ENCODE measurements around the gene SUN1.

The SUN1 gene

DNA sequence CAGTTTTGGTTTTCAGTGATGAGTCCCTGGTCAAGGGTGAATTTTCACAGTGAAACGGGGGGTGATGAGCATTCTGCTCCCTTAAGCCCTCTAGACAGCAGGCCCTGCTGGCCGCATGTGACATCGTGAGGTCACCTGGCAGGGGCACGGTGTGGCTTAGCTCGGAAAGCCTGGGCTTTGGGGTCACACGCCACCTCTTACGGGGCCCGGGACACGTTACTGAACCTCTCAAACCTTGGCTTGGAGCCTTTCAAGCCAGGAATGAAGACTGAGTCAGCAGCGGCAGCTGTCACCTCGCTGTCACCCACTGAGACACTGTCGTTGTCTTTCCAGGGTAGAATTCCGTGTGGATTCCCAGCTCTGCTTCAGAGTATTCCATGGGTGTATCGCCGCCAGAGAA is 48.2 kb downstream of the SUN1 start:
- no peak for DNase-seq

DNA sequence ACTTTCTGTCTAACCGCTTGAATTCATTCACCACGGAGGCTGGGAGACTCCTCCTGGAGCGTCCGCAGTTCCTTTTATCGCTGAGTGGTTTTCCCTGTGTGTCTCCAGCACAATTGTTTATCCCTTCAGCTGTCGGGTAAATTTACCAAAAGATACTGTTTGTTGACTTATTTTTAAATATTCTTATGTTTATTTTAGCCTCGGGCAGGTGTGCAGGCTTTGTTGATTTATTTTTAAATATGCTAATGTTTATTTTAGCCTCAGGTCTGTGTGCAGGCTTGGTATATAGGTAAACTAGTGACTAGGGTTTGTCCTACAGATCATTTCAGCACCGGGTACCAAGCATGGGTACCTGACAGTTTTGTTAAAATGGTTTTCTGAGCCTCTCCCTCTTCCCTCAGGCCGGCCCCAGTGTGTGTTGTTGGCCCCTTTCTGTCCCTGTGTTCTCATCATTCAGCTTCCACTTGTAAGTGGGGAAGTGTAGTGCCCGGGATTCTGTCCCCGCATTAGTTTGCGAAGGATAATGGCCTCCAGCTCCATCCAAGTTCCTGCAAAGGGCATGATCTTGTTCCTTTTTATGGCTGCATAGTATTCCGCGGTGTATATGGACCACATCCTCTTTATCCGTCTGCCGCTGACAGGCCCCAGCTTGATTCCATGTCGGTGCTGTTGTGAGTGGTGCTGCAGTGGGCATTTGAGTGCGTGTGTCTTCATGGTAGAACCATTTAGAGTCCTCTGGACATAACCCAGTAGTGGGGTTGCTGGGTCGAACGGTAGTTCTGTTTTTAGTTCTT is 49.4 kb downstream of the SUN1 start:
- no peak for DNase-seq

DNA sequence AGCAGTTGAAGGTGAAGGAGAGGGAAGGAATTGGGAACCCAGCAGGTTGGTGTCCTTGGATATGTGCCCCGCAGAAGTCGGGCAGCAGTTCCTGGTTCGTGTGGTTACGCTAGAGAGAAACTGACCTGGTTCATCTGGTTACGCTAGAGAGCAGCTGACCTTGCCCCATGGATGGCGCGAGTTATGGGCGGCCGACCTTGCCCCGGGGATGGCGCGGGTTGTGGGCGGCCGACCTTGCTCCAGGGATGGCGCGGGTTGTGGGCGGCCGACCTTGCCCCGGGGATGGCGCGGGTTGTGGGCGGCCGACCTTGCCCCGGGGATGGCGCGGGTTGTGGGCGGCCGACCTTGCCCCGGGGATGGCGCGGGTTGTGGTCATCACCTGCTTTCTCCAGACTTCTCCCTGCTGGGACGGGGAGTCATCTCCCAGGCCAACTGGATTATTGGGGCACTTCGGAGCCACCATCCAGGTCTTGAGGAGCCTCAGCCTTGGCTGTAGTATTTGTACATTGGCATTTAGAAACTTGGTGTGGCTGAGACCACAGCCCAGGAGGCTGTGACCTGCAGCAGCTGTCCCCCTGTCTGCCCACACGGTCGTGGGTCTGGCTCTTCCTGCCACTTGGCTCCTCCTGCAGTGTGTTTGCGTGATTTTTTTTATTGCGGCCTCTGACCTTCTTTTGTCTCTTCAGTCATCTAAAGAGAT is 50.2 kb downstream of the SUN1 start:
- no peak for DNase-seq

DNA sequence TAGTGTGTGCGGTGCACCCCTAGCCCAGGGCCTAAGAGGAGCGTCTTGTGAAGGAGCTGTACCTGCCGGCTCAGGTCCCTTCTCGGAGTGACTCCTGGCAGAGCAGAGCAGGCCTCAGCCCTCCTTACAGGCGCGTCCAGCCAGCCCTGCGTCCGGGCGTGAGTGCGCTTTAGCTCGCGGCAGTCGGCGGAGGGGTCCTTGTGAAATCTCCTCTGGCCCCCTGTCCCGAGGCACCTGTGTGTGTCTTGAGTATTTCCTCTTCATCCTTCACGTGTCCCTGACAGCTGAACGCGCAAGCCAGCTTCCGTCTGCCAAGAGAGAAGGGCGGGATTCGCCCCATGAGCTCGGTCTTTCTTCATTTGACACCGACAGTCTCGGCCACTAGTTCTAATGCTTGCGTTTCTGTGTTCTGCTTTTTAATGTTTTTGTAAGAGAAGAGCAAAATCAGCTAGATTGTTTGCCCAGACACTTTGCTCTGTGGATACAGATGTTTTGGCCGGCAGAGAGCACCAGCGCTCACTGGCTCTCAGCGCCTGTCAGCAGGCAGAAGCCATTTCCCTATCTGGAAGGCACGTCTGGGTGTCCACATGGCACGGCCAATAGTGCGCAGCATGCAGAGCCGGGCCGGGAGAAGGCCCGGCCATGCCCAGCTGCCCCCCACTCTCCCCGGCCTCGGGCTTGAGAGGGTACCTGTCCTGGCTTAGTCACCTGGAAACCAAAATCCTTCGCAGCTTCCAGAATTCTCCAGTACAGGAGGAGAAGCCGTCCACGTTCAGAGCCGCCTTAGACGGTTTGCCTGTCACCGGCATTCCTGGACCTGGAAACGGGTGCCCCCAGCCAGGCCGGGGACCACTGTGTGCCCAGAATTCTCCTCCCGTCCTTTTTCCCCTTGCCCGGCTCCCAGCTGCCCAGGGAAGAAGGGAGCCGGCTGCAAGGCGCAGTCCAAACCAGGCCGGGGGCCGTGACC is 51.1 kb downstream of the SUN1 start:
- no peak for DNase-seq

DNA sequence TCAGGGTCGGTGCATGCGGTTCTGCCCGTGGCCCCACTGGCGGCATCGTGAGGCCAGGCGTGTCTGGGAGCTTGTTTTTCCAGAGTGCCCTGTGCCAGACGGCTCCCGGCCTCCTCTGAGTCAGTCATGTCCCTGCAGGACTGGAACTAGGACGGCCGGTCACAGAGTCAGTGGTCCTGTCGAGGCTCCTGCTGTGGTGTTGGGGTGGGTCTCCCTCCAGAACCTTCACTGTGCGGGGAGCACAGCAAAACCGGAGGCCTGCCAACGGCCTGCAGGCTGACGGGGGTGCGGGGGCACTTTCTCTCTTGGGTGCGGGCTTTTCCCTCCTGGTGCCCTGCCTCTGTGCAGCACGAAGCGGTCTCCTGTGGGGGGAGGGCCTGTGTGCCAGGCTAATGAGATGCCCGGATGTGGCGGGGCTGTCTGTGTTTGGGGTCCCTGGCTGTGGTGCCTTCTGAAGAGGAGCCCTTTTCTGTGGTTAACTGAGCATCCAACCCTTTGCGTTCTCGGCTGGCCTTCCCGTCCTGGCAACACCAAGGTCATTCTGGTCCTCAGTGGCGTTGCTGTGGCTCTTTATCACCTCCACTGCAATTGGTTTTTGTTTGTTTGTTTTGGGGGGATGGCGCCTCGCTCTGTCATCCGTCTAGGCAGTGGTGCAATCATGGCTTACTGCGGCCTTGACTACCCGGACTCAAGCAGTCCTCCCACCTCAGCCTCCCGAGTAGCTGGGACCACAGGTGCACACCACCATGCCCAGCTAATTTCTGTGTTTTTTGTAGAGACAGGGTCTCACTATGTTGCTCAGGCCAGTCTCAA is 52.1 kb downstream of the SUN1 start:
- DNase-seq = no peak

DNA sequence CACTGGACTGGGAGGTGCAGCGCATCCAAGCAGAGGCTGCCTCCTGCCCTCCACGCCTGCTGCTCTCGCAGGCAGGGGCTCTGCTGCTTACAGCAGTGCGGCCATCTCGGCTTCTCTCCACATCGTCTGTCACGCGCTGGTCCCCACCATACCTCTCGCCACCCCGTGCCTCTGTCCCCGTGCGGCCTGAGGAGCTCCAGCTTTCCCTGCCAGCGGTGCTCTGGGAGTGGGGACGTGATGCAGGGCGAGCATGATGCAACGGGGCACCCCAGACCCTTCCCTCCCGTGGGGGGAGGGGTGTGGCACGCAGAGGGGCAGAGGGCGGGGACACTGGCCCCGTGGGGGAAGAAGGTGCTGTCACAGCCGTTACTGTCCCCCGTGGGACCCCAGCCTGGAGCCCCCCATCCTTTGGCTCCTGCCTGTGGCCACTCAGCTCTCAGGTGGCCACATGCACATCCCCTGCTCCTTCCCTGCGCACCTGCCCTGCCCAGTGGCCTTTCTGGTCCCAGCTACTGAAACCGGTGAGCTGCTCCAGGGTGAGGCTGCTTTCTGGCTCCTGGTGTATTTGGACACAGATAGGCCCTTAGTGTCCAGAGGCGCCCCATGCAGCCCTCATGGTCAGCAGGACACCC is 53.1 kb downstream of the SUN1 start:
- no peak for DNase-seq

DNA sequence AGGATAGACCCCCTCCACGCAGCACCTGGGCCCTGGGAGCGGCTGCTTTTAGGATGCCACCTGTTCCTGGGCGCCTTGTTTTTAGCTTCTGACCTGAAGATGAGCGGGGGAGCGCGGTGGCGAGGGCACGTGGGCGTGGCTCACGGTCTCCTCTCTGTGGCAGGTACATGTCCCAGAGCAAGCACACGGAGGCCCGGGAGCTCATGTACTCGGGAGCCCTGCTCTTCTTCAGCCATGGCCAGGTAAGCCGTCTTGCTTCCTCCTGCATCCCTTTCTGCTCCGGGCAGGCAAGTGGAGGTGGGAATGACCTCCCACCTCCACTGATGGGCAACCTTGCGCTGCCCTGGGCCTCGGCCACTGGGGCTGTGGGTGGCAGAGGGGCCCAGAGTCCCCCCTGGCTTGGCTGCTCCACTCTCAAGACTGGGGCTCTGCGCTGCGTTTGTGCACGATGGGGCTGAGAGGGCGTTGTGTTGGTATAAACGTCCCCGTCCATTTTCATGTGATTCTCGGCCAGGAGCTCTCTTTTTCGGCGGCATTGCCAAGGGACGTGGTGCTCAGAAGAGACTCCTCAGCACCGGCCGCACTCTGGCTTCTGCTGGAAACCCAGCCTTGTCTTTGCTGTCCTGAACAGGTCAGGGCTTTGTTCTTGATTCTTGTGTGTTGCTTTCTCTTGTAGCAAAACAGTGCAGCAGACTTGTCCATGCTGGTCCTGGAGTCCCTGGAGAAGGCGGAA is 53.8 kb downstream of the SUN1 start:
- DNase-seq = no peak

DNA sequence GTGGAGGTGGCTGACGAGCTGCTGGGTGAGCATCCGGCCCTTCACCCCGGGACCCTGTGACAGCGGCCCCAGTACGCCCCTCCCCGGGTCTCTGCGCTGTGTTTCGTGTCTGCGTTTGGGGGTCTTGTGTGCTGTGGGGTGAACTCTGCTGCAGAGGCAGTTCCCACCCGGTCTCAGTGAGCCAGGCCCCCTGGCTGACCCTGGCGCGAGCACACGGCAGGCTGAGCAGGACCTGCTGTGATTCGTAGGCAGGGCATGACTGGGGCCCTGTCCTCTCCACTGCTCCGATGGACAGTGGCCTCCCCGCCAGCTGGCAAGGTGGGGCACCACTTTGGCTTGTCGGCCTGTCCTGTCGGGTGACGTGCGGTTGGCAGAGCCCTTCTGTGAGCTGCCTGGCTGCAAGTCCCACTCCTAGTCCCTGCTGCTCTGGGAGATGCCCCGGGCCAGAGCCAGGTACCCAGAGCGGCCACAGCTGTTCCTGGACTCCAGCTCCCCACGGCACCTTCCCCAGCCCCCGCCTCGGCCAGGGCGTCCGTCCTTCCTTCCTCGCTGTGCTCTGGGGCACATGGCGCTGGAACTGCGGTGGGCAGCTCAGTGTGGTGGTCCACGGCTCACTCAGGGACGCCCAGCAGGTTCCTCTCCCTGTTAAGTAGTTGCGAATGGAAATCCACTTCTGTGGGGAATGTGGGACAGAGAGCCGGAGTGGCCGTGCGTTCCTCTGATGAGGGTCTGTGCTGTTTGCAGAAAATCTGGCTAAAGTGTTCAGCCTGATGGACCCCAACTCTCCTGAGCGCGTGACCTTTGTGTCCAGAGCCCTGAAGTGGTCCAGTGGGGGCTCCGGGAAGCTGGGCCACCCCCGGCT is 54.6 kb downstream of the SUN1 start:
- DNase-seq = no peak

DNA sequence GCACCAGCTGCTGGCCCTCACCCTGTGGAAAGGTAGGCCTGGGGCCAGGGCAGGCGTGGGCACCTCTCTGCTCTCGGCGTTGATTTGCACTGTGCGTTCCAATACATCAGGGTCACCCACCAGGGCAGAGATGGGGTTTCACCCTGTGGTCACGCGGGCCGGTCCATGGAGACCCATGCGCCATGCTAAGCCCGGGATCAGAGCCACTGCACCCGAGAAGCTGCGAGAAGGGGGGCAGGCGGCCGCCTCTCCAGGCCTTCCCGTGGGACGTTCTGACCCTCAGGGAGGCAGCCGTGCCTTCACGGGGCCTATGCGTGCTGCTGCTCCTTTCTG is 55.2 kb downstream of the SUN1 start:
- no peak for DNase-seq

DNA sequence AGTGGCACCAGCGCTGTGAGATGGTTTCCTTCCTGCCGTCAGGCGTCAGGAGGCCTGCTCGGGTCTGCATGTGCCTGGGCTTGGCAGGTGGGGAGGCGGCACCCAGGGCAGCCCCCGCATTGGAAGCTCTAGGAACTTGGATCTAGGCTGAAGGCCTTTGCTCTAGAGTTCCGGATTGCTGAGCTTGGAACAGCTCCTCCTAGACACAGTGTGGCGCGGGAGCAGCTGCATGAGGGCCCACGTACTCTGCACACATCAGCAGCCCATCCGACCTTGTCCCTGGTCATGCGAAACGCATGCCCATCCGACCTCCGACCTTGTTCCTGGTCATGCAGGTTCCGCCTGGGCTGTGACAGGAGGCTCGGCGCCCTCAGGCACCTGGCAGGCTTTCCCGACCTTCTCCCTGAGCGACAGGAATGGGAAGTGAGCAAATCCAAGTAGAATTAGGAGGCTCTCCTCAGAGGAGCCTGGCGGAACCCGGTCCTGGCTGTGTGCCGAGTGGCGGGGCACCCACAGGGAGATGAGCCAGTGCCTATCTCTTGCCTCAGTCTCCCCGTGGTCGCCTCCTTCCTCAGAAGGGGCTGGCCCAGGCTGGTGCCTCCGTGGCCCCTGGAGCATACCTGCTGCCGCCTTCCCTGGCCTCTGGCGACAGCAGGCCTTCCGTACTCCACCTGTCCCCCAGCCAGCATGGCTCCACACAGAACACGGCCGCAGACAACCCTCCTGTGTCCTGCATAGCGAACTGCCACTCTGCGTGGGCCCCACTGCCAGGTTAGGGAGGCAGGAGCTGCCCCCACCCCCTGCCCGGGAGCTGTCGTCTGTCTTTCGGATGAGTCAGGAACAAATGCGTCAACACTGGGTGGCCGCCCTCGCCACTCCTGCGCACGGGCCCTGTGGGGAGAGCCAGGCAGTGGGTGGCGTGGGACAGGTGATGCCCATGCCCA is 56.1 kb downstream of the SUN1 start:
- no peak for DNase-seq

DNA sequence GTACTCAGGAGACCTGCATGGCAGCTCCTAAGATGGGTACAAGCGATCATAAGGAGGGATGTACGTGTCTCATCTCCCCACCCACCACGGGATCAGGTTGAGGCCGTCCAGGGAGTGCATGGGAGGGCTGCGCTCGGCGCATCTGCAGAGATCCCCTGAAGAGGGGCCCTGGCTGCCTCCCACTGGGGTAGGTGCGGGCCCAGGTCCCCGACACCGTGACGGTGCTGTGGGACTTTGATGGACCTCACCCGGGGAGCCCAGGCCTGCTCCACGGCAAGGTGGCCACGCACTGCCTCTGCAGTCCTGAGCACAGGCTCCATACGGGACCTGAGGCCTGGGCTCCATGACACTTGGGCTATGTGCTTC is 56.7 kb downstream of the SUN1 start:
- no peak for DNase-seq

DNA sequence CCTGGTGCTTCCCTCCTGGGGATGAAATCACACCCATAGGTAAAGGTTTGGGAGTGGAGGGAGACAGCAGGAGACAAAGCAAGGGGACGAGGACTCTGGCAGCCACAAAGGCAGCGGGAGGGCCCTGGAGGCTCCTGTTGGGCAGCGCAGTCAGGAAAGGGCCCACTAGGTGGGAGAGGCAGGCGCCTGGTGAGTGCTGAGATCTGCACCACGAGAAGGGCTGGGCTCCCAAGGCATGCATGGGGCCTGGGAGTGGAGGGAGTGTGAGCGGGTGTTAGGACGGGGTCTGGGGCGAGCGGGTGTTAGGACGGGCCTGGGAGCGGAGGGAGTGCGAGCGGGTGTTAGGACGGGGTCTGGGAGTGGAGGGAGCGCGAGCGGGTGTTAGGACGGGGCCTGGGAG is 57.1 kb downstream of the SUN1 start:
- DNase-seq = no peak

DNA sequence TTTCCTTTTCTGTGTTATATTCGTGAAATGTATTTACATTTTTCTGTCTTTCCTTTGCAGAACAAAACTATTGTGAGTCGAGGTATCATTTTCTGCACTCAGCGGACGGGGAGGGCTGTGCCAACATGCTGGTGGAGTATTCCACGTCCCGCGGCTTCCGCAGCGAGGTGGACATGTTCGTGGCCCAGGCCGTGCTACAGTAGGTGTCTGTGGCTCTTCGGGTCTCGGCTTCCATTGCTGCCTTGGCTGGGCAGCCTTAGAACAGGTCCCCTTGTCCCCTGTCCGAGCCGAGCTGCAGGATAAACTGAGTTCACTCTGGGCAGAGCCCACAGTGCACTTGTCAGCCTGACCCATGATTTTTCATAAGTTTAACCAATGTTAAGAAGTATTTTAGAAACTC is 58.6 kb downstream of the SUN1 start:
- no peak for DNase-seq

DNA sequence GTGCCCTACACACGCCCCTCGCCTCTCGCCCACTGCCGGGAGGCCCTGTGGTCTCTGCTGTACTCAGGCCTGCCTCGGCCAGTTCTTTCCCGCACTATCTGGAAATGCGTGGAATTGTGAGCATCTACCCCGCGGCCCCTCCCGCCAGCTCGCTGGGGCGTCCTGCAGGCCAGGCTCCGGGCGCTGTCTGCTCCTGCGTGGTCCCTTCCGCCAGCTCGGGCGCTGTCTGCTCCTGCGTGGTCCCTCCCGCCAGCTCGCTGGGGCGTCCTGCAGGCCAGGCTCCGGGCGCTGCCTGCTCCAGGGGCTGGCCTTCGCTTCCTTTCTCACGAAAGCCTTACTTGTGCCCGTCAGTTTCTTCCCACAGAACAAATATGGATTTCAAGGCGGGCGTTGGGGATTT is 59.0 kb downstream of the SUN1 start:
- DNase-seq = no peak

DNA sequence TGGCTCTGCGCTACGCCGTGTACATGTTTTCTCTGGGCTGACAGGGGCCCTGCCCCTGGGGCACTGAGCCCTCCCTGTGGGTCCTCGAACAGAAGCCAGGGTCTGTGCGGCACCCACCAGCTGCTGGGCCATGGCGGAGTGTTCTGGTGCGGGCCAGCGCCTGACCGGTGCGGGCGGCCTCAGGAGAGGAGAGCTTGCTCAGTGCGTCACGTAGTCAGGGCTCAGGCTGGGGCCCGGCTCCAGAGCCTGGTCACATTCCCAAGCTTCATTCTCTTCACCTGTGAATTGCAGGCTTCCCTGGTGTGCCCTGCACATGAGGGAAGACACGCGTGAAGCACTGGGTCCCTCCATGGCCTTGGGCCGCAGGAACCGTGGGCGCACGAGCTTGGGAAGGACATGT is 59.5 kb downstream of the SUN1 start:
- no peak for DNase-seq

DNA sequence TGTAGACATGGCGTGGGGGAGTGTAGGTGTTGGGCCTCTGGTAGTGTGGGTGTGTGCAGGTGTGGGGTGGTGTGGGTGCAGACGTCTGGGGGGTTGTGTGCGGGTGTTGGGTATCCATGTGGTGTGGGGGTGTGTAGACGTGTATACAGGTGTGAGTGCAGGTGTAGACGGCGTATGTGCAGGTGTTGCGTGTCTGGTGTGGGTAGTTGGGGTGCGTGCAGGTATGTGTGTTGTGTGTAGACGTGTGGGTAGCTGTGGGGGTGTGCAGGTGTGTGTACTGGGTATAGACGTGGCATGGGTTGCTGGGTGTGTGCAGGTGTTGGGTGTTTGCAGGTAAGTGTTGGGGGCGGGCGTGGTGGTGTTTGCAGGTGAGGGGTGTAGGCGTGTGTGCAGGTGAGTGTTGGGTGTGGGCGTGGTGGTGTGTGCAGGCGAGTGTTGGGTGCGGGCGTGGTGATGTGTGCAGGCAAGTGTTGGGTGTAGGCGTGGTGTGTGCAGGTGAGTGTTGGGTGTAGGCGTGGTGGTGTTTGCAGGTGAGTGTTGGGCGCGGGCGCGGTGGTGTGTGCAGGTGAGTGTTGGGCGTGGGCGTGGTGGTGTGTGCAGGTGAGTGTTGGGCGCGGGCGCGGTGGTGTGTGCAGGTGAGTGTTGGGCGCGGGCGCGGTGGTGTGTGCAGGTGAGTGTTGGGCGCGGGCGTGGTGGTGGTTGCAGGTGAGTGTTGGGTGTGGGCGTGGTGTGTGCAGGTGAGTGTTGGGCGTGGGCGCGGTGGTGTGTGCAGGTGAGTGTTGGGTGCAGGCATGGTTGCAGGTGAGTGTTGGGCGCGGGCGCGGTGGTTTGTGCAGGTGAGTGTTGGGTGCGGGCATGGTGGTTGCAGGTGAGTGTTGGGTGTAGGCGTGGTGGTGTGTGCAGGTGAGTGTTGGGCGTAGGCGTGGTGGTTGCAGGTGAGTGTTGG is 60.6 kb downstream of the SUN1 start:
- no peak for DNase-seq

DNA sequence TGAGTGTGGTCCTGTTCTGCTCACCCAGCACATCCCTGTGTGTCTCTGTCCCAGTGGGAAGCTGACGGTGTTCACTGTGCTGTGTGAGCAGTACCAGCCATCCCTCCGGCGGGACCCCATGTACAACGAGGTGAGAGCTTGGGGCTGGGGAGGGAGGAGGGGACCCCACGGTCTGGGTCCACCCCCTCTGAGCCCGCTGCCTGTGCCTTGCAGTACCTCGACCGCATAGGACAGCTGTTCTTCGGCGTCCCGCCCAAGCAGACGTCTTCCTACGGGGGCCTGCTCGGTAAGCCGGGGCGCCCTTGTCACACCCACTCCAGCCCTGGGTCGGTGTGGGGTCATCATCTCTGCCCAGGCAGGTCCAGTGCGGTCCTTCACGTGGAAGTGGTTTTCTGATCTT is 61.4 kb downstream of the SUN1 start:
- no peak for DNase-seq

DNA sequence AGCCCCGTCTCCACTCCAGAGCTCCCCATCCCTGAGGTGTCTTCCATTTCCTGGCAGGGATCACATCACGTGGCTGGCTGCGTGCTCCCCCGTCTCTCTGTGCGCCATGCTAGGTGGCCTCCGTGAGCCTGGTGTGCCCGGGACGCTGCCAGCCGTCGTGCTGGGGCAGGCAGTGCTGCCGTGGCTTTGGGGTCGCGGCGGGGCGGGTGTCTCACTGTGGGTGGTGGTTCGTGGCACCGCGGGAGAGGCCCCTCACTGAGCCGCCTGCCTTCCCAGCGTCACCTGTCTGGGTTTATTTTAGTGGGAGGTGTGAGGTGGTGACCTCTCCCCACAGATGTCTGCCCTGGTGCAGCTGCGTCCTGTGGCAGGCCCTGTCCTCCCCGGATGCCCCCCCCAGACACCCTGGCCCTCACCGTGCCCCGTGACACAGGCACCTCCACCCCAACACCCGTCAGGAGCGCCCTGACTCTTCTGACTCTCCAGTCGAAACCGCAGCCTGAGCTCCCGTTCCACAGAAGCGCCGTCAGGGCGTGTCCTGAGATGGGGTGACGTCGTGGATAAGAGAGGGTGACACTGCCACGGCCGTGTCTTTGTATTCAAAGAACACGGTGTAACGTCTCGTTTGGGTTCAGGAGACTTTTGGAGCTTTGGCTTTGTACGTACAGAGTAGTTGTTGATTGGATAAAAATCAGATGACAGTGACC is 62.0 kb downstream of the SUN1 start:
- no peak for DNase-seq

Data from stimulated activated CD4-positive, alpha-beta T cell treated with anti-CD3 and anti-CD28 coated beads, Interleukin-2, amount 100 ng/mL, for 24 hours (primary cell).